K562 (cell line): Measurements from ENCODE around the gene CAMK2A. TPM values are rescaled to one million over a fixed set of nuclear protein-coding genes. Genes with fewer than 3 reads are reported as not detected.

Source experiments
- KLF1 ChIP-seq: fragments of 450-650 bp; IDR thresholded peaks from 2 replicates; pipeline ENCODE4 v1.6.1; 2016; ENCODE audit warnings: missing genetic modification characterization, missing compliant biosample characterization
- NFYB ChIP-seq: IDR thresholded peaks from 2 replicates; pipeline ENCODE4 v1.6.1; 2011; ENCODE audit warnings: mild to moderate bottlenecking, moderate library complexity; ENCODE audit not compliant: insufficient read length; ENCODE audit errors: extremely low read depth
- polyA plus RNA-seq, 8 experiments: library from polyadenylated mRNA; depleted of rRNA in 4 of 8; stranded (reverse) in 5 of 8; unstranded in 3 of 8; fragments of >200 nt; fragmentation: Nextera tagmentation in 2 of 8; fragmentation: Illumina TruSeq in 1 of 8; extraction: Ambion mirVana in 2 of 8; extraction: Trizol in 1 of 8; gene quantifications; 2 replicates each; pipeline versions ENCODE4 v1.2.1 to v1.2.3, GENCODE V29; 2011 to 2014; ENCODE audit warnings: inconsistent platforms in 1 of 8, missing spikeins in 1 of 8
- total RNA-seq, 7 experiments: library from RNA; depleted of rRNA in 6 of 7; stranded (reverse); fragments of >200 nt in 6 of 7; fragmentation: Illumina TruSeq in 2 of 7; extraction: Trizol in 2 of 7; gene quantifications; 2 replicates each; pipeline versions ENCODE4 v1.2.1 to v1.2.3, GENCODE V29; 2011 to 2021; ENCODE audit warnings: low replicate concordance in 1 of 7
- TF ChIP-seq, protein P1 (sequence below): fragments of 450-650 bp; IDR thresholded peaks from 2 replicates; pipeline ENCODE4 v1.6.1; 2016; ENCODE audit warnings: mild to moderate bottlenecking, moderate library complexity

Gene CAMK2A
- total and polyA plus RNA-seq, 9 of the 15 experiments (the other 6 are each of a cell fraction or from before 2014, with no cell fraction given), result 0.01 to 0.18 (median 0.04) TPM; not detected in 6

DNA sequence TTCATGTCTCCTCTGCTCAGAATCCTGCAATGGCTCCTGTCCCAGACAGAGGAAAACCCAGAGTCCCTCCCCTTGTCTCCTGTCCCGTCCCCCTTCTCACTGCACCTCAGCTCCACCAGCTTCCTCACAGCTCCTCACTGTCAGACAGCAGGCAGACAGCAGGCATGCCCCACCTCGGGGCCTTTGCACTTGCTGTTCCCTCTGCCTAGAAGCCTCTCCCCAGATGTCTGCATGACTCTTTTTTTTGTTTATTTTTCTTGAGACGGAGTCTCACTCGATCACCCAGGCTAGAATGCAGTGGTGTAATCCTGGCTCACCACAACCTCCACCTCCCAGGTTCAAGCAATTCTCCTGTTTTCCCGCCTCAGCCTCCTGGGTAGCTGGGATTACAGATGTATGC, 108.5 kb downstream of the CAMK2A start (continued):
- TF ChIP-seq, protein P1, sequence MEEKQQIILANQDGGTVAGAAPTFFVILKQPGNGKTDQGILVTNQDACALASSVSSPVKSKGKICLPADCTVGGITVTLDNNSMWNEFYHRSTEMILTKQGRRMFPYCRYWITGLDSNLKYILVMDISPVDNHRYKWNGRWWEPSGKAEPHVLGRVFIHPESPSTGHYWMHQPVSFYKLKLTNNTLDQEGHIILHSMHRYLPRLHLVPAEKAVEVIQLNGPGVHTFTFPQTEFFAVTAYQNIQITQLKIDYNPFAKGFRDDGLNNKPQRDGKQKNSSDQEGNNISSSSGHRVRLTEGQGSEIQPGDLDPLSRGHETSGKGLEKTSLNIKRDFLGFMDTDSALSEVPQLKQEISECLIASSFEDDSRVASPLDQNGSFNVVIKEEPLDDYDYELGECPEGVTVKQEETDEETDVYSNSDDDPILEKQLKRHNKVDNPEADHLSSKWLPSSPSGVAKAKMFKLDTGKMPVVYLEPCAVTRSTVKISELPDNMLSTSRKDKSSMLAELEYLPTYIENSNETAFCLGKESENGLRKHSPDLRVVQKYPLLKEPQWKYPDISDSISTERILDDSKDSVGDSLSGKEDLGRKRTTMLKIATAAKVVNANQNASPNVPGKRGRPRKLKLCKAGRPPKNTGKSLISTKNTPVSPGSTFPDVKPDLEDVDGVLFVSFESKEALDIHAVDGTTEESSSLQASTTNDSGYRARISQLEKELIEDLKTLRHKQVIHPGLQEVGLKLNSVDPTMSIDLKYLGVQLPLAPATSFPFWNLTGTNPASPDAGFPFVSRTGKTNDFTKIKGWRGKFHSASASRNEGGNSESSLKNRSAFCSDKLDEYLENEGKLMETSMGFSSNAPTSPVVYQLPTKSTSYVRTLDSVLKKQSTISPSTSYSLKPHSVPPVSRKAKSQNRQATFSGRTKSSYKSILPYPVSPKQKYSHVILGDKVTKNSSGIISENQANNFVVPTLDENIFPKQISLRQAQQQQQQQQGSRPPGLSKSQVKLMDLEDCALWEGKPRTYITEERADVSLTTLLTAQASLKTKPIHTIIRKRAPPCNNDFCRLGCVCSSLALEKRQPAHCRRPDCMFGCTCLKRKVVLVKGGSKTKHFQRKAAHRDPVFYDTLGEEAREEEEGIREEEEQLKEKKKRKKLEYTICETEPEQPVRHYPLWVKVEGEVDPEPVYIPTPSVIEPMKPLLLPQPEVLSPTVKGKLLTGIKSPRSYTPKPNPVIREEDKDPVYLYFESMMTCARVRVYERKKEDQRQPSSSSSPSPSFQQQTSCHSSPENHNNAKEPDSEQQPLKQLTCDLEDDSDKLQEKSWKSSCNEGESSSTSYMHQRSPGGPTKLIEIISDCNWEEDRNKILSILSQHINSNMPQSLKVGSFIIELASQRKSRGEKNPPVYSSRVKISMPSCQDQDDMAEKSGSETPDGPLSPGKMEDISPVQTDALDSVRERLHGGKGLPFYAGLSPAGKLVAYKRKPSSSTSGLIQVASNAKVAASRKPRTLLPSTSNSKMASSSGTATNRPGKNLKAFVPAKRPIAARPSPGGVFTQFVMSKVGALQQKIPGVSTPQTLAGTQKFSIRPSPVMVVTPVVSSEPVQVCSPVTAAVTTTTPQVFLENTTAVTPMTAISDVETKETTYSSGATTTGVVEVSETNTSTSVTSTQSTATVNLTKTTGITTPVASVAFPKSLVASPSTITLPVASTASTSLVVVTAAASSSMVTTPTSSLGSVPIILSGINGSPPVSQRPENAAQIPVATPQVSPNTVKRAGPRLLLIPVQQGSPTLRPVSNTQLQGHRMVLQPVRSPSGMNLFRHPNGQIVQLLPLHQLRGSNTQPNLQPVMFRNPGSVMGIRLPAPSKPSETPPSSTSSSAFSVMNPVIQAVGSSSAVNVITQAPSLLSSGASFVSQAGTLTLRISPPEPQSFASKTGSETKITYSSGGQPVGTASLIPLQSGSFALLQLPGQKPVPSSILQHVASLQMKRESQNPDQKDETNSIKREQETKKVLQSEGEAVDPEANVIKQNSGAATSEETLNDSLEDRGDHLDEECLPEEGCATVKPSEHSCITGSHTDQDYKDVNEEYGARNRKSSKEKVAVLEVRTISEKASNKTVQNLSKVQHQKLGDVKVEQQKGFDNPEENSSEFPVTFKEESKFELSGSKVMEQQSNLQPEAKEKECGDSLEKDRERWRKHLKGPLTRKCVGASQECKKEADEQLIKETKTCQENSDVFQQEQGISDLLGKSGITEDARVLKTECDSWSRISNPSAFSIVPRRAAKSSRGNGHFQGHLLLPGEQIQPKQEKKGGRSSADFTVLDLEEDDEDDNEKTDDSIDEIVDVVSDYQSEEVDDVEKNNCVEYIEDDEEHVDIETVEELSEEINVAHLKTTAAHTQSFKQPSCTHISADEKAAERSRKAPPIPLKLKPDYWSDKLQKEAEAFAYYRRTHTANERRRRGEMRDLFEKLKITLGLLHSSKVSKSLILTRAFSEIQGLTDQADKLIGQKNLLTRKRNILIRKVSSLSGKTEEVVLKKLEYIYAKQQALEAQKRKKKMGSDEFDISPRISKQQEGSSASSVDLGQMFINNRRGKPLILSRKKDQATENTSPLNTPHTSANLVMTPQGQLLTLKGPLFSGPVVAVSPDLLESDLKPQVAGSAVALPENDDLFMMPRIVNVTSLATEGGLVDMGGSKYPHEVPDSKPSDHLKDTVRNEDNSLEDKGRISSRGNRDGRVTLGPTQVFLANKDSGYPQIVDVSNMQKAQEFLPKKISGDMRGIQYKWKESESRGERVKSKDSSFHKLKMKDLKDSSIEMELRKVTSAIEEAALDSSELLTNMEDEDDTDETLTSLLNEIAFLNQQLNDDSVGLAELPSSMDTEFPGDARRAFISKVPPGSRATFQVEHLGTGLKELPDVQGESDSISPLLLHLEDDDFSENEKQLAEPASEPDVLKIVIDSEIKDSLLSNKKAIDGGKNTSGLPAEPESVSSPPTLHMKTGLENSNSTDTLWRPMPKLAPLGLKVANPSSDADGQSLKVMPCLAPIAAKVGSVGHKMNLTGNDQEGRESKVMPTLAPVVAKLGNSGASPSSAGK, result no peak
- TF ChIP-seq KLF1 (no peak), NFYB (no peak)
